ENCODE data around the gene RPTOR.

RPTOR gene

DNA sequence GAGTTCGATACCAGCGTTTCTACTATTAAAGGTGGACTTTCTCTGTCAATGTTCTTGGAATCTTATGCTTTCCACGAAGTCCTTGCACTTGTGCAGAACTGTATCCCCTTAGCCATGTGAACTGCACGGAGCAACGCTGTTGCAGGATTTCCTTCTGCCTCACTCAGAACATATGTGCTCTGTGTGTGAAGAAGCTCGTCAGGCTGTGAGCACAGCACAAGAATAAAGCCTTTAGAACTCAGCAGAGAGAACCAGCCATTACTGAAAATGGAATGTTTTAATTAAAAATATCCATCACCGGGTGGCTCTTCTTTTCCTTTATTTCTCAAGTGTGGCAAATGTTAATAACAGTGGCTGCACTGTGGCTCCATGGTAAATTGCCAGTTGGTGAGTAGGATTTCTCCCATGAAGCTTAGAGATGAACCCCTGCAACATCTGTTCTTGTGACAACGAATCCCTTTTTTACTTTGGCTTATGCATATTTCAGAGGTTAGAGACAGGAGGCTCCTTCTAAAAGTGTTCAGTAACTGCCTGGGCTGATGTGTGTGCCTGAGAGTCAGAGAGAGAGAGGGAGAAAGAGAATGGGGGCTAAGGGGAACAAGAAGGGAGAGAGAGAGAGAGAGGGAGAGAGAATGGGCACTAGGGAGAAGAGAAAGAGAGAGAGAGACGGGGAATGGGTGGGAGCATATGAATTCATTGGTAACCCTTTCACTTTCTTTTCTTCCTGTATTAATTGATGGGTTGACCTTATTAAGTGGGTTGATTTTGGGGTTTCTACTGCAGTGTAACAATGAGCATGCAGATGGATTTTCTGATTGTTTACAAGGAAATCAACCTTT, 50.0 kb downstream of the RPTOR start:
- no peak for FAIRE-seq

DNA sequence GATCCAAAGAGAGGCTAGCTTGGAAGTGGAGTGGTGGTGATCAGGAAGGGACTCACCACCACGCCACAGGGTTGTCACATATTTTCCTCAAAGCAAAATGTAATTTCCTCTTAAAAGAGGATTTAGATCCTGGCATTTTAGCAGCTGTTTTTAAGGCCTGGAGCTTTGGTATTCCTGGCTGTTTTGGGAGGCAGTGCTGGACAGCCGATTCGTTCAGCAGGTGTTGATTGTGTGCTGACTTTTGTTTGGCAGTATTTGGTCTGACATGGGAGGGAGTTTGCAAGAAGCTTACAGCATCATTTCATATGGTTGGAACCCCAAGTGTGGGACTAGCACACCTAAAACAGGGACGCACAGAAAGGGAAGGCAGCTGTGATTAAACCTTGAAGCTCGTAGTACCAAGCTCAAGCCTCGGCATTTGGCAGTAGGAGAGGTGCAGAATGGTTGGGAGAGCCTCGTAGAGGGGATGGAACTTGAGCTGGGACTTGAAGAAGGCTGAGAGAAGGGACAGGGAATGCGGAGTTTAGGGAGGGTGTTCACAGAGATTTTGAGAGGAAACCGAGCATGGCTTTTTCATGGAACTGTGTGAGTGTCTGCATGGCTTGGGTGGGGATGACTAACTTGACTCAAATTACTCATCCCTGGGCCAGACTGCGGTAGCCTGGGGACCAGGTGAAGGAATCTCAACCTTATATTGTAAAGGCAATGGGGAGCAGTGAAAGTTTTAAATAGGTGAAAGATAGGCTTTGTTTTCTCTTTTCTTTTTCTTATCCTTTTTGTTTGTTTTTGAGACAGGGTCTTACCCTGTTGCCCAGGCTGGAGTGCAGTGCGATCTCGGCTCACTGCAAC, 52.3 kb downstream of the RPTOR start:
- no peak for FAIRE-seq

DNA sequence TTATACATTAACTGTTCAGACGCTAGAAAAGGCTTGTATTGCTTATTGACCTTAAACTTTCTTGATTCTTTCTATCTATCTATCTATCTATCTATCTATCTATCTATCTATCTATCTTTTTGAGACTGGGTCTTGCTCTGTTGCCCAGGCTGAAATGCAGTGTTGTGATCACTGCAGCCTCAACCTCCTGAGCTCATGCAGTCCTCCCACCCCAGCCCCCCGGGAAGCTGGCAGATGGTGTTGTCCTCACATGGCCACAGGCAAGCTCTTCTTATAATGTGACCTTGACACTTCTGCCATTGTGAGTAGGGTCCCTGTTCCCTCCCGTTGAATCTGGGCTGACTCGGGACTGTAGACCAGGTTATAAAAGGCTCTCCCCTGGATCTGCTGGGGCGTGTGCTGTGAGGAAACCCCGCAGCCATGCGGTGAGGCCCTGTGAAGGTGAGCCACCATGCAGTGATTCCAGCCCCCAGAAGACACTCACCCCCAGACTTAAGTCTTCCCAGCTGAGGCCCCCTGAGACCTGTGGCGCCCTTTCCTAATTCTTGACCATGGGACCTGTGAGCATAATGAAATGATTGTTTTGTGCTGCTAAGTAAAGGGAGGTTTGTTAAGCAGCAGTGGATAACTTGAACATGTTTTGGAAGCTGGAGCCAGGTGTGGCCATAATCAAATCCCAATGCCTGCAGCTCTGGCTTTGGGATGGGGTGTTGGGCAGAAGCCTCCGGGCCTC, 54.3 kb downstream of the RPTOR start:
- no peak for FAIRE-seq

DNA sequence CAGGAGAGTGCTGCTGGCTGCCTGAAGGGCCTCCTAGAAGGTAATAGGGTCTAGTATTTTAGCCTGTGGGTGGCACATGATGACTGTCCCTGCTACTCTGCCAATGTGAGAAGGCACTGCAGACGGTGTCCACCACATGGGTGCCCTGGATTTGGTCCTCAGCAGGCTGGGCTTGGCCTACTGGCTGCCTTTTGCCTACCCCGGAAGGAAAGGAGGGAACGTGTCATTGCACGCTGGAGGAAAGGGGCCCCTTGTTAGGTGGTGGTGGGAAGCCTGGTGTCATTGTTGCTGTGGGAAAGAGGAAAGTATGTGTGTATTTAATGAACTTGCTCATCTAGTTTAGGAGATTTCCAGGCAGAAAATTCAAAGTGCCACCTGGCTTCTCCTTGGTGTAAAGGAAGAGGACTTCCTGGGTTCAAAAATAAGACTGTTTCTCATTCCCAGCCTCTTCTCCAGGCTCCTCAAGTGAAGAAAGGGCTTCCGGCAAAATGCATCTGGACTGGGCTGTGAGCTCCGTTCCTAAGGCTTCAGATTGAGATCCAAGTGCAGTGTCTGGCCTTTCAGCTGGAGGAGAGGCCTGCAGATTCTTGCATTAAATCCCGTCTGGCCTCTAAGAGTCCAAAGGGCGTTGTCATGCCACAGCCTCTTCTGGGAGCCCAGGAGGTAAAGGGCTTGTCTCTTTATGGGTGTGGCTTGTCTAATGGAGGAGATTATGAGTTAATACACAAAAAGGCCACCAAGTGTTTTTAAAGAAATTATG, 55.1 kb downstream of the RPTOR start:
- FAIRE-seq, result no peak

DNA sequence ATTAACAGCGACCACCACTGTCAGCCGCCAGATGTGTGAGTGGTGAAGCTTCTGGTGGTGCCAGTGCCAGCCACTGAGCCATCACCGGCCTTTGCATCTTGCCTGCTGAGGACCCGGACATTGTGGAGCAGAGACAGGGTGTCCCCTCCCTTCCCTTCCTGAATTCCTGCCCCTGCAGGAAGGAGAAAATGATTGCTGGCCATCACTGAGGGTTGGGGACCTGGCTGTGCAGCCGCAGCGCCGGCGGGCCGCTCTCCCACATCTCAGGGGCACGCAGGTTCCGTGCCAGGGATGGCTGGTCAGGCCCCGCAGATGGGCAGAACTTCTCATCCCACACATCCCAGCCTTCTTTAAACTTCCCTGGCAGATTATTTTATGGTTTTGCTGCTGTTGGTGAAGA, 56.5 kb downstream of the RPTOR start:
- no peak for FAIRE-seq

DNA sequence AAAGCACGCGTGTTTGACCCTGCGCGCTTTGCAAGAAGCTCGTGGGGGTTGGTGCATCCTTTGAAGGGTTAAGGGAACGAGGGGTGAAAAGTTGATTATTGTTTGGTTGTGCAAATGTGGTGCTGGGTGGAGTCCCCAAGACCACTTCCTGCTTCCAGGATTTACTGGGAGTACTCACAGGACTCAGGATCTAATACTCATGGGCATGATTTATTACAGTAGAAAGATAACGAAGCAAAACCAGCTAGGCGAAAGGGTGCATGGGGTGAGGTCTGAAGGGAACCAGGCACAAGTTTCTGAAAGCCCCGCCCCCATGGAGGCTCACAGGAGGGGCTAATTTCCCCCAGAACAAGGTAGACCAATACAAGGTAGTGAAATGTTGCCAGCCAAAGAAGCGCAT, 58.8 kb downstream of the RPTOR start:
- no peak for FAIRE-seq

DNA sequence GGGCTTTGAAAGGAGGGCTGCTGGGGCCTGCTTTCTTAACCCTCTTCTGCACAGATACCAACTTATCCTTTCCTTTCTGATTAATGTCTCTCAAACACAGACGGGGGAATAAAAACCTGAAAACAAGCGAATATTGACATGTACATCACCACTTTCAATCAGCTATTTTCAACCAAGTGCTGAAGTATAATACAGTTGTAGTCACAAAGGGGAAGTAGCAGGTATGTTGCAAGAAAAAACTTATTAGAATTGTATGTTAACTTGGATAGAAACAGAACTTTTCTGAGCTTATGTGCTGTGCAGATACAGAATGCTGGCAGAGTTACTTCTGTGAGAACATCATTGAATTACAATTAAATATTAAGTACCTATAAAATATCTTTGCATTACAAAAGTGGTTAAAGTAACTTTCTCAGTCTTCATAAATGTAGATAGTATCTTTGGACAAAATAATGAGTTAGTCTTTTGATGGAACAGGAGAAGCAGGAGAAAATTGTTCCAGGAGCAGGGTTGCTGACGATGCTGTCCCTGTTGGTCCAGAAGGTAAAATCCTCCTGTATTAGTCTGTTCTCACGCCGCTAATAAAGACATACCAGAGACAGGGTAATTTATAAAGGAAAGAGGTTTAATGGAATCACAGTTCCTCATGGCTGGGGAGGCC, 59.5 kb downstream of the RPTOR start:
- no peak for FAIRE-seq

DNA sequence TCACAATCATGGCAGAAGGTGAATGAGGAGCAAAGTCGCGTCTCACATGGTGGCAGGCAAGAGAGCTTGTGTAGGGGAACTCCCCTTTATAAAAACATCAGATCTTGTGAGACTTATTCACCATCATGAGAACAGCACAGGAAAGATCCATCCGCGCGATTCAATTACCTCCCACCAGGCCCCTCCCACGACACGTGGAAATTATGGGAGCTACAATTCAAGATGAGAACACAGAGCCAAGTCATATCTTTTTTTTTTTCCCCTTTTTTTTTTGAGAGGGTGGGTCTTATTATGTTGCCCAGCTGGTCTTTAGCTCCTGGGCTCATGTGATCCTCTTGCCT, 60.0 kb downstream of the RPTOR start:
- FAIRE-seq, result no peak

DNA sequence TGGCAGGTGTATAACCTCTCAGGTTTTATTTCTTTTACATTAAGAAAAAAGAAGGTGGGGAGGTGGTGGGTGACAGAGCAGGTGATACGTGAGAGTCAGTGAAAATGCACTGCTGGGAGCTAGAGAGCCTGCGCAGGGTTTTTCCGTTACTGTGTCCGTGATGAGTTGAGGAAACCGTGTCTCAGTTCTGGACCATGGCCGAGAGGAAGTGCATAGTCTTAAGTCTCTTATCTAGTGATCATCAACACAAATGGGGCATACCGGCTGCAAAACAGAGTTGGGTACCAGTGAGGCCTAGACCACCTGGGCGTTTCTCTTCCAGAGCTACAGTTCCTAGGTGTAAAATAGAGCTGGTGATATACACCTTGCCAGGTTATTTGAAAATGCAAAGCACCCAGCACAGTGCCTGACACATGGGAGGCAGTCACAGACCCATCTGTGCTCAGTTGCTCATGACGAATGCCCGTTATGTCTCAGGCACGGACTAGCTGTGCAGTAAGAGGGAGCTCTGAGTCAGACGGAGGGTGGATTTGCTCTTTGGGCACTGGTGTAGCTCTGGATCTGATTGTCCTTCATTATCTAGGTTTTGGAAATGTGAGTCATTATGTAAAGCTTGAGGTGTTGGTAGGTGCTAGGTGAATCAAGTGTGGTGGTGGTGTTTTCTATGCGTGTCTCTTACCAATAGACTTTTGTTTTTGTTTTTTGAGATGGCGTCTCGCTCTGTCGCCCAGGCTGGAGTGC, 60.9 kb downstream of the RPTOR start:
- FAIRE-seq, result no peak

DNA sequence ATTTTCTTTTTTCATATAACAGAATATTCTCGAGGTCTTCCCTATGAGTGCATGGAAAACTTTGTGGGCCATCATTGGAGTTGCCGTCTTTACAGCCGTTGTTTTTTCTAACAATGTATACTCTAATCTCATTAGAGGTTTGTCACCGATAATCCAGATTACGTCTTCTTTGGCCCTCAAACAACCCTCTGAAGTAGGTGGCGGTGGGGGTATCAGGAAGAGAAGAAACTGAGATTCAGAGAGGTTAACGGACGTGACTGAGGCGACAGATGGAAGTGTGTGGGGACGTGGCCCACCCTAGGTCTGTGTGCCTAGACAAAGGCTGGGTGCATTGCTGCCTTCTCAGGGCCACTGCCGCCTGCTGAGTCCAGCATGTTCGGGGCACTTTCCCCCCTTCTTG, 63.7 kb downstream of the RPTOR start:
- no peak for FAIRE-seq

DNA sequence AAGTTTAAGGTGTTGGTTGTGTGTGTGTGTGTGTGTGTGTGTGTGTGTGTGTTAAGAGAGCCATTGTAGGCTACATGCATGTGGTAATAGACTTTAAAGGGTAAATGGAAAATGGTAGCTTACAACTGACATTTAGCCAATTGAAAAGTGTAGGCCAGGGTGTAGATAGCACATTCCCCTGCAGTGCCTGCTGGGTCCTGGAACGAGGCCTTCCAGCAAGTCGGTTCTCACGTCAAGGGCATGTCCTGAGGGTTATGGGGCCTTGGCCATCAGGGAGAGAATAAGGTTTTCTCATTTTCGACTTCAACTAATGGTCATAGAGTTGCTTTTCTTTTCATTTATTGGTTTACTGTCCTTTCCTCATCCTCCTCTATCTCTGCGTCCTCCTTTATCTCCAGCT, 65.1 kb downstream of the RPTOR start:
- no peak for FAIRE-seq

DNA sequence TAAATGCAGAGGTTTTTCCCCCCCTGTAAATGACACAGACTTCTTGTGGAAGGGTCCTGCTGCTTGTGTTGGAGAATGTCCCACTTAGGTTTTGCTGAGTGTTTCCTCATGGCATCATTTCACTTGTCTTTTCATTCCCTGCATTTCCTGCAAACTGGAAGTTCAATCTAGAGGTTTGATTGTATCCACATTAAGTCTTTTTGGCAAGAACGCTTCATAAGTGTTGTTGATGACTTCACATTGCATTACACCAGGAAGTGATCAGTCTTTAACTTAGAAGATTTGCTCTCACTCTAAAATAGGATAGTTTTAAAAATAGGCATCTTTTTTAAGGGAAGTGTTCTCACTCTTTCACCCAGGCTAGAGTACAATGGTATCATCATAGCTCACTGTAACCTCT, 67.2 kb downstream of the RPTOR start:
- no peak for FAIRE-seq

DNA sequence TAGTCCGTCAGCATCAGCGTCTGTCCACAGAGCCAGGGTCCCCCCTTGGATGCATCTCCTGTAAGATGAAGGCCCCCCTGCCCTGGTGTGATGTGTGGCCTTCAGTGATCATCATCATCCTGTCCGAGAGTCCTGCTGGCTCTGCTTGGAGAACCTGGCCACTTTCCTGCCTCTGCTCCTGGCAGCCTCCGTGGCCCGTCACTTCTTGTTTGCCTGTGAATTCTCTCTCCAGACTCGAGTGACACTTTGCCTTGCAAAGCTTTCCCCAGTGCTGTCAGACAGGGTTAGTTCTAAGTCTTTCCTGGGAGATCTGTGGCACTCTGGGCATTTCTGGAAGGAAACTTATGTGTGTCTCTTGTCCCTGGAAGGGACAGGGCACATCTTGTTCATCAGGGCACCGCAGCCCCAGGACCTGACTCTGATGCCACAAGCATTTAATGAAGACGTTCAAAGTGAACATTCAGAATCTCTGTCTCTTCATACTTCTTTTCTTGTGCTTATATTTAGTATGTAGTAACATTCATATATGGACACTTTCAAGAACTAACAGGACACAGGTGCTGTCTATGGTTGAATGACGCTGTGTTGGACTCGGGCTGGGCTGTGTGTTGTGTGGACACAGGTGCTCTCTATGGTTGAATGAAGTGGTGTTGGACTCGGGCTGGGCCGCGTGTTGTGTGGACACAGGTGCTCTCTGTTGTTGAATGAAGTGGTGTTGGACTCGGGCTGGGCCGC, 68.5 kb downstream of the RPTOR start:
- no peak for FAIRE-seq

DNA sequence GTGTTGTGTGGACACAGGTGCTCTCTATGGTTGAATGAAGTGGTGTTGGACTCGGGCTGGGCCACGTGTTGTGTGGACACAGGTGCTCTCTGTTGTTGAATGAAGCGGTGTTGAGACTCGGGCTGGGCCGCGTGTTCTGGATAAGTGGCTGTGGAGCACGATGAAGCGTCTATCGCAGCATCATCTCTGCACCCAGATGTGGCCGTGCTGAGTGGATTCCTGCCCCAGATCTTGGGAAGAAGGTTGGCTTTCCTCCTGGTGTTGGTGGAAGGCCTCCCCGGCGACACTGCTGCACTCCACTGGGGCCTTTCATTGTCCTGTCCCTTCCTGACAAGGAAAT, 69.1 kb downstream of the RPTOR start:
- FAIRE-seq, result no peak

DNA sequence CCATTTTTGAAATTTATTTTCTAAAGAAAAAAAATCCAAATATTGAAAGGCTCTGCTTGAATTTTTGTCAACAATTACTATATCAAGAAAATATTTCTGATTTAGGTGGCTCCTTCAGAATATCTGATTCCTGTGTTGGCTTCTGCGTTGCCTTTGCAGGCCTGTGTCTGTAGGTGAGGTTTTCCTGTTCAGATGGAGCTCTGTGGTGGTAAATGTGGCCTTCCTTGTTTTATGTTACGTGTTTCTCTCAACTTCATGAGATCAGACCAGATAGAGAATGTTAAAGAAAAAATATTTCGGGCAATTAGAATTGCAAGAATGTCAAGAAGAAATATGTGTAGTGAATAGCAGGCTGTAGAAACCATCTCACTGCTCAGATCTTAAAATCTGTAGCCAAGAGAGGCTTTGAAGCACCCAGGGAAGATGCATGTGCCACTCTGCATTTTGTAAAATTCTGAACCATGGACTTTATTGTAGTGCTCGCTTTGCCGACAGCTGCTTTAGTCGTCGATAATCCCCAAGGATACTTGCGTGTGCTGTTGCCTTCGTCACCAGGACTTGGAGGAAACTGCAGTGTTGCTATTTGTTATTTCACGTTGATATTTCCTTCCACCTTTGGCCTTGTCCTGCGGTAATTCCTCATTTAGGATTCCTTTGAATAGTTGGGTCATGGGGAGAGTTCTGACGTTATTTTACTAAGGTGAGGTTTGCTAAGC, 69.9 kb downstream of the RPTOR start:
- no peak for FAIRE-seq

DNA sequence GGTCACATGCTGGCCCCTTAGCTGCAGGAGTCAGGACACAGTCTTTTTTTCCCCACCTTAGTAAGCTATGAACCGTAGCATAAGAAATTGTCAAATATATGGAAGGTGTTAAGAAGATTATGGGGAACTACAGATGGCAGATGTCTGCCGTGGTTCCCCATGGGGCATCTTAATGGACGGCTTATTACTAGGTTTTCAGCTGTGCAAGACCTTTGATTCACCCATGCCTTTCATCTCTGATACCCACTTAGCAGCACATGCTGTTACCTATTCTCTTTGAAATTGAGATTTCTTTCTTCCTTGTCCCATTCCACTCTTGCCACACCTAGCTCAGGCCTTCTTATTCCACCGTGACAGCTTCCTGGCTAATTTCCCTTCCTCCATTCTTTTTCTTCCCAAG, 70.7 kb downstream of the RPTOR start:
- no peak for FAIRE-seq

DNA sequence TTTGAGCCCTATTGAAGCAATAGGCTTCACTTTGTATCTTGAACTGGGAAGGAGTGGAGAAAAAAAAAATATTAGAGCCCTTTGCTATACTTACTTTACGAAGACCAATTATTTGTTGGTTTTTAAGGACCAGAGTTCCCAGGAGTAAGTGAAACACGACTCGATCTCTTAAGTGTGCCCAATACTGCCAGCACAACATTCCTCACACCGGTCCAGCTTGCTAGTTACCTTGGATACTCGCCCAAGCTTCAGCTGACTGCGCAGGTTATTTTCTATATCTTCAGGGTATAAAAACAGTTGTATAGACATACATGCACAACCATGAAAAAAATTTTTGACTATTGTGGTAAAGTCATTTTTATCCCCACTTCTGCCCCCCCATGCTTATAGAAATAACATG, 72.1 kb downstream of the RPTOR start:
- no peak for FAIRE-seq

DNA sequence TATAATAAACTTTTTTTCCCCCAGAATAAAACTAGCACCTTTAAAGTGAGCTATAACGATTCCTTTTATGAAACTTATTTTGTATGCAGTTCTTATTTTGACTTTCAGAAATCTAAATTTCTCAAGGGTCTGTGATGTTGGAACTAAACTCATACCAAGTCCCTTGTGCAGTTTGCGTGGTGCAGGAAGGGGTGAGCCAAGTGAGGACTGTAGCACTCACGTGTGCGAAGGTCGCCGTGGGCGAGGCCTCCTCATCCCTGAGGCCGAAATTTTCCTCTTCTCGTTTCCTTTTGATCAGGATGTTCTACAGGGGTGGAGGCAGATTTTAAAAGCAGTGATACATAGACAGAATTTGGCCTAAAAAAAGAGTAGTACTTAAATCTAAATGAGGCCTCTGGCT, 73.7 kb downstream of the RPTOR start:
- no peak for FAIRE-seq

DNA sequence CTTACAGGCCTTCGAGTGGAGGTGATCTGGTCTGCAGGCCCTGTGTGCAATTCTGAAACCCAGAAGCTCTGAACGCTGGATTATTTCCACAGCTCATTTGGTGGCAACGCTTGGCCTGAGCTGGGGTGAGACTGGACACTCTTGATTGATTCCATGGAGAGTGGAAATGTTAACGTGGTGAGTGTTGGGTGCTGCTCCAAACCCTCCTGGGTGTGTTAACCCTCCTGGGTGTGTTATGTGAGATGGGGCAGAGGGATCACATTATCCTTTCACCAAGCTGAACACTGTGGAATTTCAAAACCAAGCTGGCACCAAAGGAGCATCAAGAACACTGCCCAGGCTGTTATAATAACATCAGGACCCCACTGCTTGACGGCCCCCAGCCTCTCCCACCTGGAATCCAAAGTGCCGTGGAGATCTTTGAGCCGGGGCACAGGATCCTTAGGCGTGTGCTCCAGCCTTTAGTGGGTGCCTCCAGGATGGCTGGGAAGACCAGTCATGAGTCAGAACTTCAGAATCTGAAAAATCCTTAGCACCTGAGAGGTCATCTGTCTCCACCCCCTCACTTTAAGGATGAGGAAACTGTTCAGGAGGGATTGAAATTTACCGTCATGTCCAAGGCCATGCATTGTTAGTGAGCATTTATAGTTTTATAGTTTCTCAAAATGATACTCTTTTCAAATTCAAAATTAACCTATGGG, 75.0 kb downstream of the RPTOR start:
- no peak for FAIRE-seq
